IPS-15b (cell line): ENCODE data around the gene PITPNC1.
"Not testable (repeated sequence)": the region's sequence is repeated elsewhere in the genome, so short reads cannot be mapped to it uniquely, and the experiment has no call there.

ENCODE experiments used
- H3K27me3 ChIP-seq: one replicate; pipeline ENCODE4 v1.6.1; 2013; ENCODE audit warnings: low read length; ENCODE audit not compliant: control insufficient read depth, insufficient read depth
- H3K36me3 ChIP-seq: one replicate; pipeline ENCODE4 v1.6.1; 2013; ENCODE audit warnings: low read length; ENCODE audit not compliant: control insufficient read depth, insufficient read depth
- H3K4me1 ChIP-seq: one replicate; pipeline ENCODE4 v1.6.1; 2013; ENCODE audit warnings: mild to moderate bottlenecking, low read length; ENCODE audit not compliant: control insufficient read depth, insufficient read depth
- H3K4me3 ChIP-seq: one replicate; pipeline ENCODE4 v1.5.1; 2013; ENCODE audit warnings: low read depth, low read length
- H3K9ac ChIP-seq: one replicate; pipeline ENCODE4 v1.6.1; 2013; ENCODE audit warnings: low read depth, mild to moderate bottlenecking, low read length
- H3K9me3 ChIP-seq: one replicate; pipeline ENCODE4 v1.6.1; 2013; ENCODE audit warnings: mild to moderate bottlenecking, low read length; ENCODE audit not compliant: control insufficient read depth, insufficient read depth

The PITPNC1 gene

GRCh38 chr17:67408455-67408830 lies 31.4 kb downstream of the PITPNC1 start:
- H3K36me3 ChIP-seq, H3K4me3 ChIP-seq, H3K27me3 ChIP-seq, H3K4me1 ChIP-seq, H3K9me3 ChIP-seq, H3K9ac ChIP-seq: not testable (repeated sequence)

GRCh38 chr17:67411397-67411796 lies 34.3 kb downstream of the PITPNC1 start:
- H3K27me3 ChIP-seq: no peaks in the 10 kb centered on the region
- no peaks in the 10 kb centered on the region for H3K4me1 ChIP-seq
- H3K9me3 ChIP-seq: no peaks in the 10 kb centered on the region
- no peaks in the 10 kb centered on the region for H3K36me3 ChIP-seq
- H3K4me3 ChIP-seq: no peak overlapping the region
- no peak overlapping the region for H3K9ac ChIP-seq

DNA sequence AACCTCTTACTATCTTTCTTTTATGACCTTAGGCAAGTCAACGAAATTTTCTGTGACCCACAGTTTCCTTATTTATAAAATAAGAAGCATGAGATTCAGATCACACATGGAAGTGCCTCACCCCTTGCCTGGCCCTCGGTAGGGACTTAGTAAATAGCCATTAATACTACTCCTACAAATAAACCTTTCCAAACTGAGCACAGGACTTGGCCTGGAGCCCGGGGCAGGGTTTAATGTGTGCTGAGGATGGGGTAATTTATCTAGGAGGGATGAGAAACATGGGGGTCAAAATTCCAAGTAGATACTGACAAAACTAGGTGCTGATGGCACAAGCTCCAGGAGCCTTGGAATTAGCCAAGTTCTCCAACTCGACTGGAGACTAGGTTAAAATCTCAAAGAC lies 35.0 kb downstream of the PITPNC1 start:
- Histone ChIP-seq H3K9ac (no peak overlapping the region), H3K4me3 (no peak overlapping the region), H3K27me3 (no peaks in the 10 kb centered on the region), H3K36me3 (no peaks in the 10 kb centered on the region), H3K9me3 (no peaks in the 10 kb centered on the region), H3K4me1 (no peaks in the 10 kb centered on the region)

GRCh38 chr17:67412941-67413340 lies 35.9 kb downstream of the PITPNC1 start:
- no peaks in the 10 kb centered on the region for H3K27me3 ChIP-seq
- no peaks in the 10 kb centered on the region for H3K36me3 ChIP-seq
- no peak overlapping the region for H3K9ac ChIP-seq
- H3K9me3 ChIP-seq: no peaks in the 10 kb centered on the region
- H3K4me1 ChIP-seq: no peaks in the 10 kb centered on the region
- H3K4me3 ChIP-seq: no peak overlapping the region

DNA sequence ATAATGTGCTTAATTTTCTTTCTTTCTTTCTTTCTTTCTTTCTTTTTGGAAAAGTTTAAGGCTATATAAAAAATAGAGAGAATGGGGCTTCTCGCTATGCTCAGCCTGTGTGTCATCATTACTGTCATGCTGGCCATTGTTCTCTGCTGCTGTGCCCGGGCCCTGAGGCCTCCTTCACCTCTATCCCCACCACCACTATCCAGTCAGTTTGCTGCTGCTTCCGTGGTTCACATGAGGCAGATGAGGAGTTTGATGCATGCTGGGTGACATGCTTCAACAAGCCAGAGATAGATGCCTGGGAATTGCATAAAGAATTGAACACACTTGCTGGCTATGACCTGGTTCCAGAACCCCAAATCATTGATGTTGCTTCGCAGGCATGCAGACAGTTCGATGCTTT lies 36.3 kb downstream of the PITPNC1 start:
- Histone ChIP-seq H3K4me1 (no peaks in the 10 kb centered on the region), H3K36me3 (no peaks in the 10 kb centered on the region), H3K9me3 (no peaks in the 10 kb centered on the region), H3K9ac (no peak overlapping the region), H3K27me3 (no peaks in the 10 kb centered on the region), H3K4me3 (no peak overlapping the region)

- Histone ChIP-seq H3K4me1 (no peaks in the 10 kb centered on the region), H3K36me3 (no peaks in the 10 kb centered on the region), H3K9ac (no peak overlapping the region), H3K27me3 (no peaks in the 10 kb centered on the region), H3K4me3 (no peak overlapping the region), H3K9me3 (no peaks in the 10 kb centered on the region)
Measured at GRCh38 chr17:67414130-67414529, 37.0 kb downstream of the PITPNC1 start.

DNA sequence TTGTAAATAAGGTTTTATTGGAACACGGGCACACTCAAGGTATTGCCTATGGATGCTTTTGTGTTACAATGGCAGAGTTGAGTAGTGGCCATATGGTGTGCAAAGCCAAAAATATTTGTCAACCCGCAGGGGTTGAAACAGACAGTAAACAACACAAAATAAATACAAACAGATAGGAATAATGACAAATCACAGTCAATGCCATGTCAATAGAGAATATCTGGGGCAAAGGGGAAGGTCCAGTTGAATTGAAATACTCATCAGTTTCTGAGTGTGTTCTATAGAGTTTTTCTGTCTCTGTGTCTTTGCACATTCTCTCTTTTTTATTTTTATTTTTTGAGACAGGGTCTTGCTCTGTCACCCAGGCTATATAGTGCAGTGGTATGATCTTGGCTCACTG lies 37.5 kb downstream of the PITPNC1 start:
- Histone ChIP-seq H3K36me3 (no peaks in the 10 kb centered on the region), H3K27me3 (no peaks in the 10 kb centered on the region), H3K4me1 (no peaks in the 10 kb centered on the region), H3K9ac (no peak overlapping the region), H3K9me3 (no peaks in the 10 kb centered on the region), H3K4me3 (no peak overlapping the region)

DNA sequence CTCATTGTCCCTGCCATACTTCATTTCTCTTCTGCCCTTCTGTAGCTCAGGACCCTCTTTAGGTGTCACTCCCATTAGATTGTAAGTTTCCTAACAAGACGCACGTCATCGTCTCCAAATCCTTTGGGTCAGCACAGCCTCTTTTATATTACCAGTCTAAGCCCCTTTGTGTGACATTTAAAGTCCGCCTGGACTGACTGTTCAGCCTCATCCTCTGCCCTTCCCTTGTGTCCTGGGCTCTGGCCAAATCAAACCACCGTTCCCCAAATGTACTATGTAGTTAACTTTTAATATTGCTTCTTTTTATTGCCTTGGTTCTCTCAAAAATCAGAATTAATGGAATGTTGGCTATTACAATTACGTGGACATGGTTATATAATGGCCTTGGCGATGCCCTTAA lies 38.2 kb downstream of the PITPNC1 start:
- no peaks in the 10 kb centered on the region for H3K9me3 ChIP-seq
- no peak overlapping the region for H3K4me3 ChIP-seq
- H3K27me3 ChIP-seq: no peaks in the 10 kb centered on the region
- H3K4me1 ChIP-seq: no peaks in the 10 kb centered on the region
- no peaks in the 10 kb centered on the region for H3K36me3 ChIP-seq
- no peak overlapping the region for H3K9ac ChIP-seq

DNA sequence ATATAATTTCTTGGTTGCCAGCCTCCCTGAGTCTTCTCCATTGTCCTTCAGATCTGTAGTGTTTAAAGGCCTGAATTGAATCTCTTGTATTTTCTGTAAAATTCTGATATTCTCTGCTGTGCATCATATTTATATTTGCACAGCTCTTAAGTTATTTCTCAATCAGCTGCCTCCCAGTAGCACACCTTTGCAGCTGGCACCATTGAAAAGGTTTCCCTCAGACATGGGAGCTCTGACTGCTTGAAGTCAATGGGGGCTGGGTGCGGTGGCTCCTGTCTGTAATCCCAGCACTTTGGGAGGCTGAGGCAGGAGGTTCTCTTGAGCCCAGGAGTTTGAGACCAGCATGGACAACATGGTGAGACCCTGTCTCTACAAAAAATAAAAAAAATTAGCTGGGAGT lies 40.4 kb downstream of the PITPNC1 start:
- Histone ChIP-seq H3K36me3 (no peaks in the 10 kb centered on the region), H3K9me3 (no peaks in the 10 kb centered on the region), H3K4me1 (no peaks in the 10 kb centered on the region), H3K9ac (no peak overlapping the region), H3K4me3 (no peak overlapping the region), H3K27me3 (no peaks in the 10 kb centered on the region)

DNA sequence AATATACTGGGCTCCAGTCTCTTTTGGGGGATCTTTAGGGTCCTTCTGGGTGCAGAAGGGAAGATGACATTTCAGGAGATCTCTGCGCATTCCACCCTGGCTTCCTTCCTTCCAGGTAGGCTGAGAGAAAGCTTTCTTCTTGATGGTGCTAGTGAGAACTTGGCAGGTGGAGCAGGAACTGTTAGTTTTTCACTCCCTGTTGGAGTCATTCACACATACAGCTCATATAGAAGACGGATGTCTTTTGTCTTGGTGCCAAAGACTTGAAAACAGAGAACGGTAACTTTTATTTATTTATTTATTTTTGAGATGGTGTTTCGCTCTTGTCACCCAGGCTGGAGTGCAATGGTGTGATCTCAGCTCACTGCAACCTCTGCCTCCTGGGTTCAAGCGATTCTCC lies 43.9 kb downstream of the PITPNC1 start:
- no peak overlapping the region for H3K4me3 ChIP-seq

DNA sequence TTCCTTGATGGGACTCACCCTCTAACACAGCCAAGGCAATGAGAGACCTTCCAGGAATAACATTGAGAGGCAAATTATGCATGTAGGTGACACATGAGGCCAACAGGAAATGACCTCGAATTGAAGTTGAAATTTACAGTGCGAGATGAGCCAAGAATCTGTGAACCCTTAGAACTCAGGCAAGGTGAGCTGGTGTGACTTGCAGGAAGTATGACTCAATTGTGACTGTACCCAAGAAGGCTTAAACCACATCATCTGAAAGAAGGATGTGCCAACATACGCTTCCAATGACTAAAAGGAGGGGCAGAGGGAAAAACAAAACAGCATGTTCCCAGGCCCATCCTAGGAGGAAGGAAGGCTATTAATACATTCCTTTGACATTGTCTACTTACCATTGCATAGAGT lies 44.8 kb downstream of the PITPNC1 start:
- peaks cover 3% of the 10 kb centered on the region for H3K4me1 ChIP-seq
- no peak overlapping the region for H3K4me3 ChIP-seq
- H3K9me3 ChIP-seq: no peaks in the 10 kb centered on the region
- no peak overlapping the region for H3K9ac ChIP-seq
- no peaks in the 10 kb centered on the region for H3K27me3 ChIP-seq
- peaks cover 3% of the 10 kb centered on the region for H3K36me3 ChIP-seq

More for the DNA sequence above, 43.9 kb downstream of the PITPNC1 start:
- Histone ChIP-seq H3K9ac (no peak overlapping the region), H3K27me3 (no peaks in the 10 kb centered on the region), H3K9me3 (no peaks in the 10 kb centered on the region), H3K36me3 (peaks cover 3% of the 10 kb centered on the region), H3K4me1 (peaks cover 3% of the 10 kb centered on the region)

DNA sequence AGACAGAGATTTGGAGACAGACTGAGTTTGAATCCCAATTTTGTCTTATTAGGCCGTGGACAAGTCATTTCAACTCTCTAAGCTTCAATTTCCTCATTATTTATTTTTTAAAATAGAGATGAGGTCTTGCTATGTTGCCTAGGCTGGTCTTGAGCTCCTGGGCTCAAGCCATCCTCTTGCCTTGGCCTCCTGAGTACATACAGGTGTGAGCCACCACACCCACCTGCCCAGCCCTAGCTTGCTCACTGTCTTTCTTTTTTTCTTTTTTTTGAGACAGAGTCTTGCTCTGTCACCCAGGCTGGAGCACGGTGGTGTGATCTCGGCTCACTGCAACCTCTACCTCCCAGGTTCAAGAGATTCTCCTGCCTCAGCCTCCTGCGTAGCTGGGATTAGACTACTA lies 45.2 kb downstream of the PITPNC1 start:
- not testable (repeated sequence) for H3K27me3 ChIP-seq, H3K4me1 ChIP-seq, H3K9ac ChIP-seq, H3K9me3 ChIP-seq, H3K4me3 ChIP-seq, H3K36me3 ChIP-seq

GRCh38 chr17:67422897-67423296 lies 45.8 kb downstream of the PITPNC1 start:
- Histone ChIP-seq H3K4me3 (no peak overlapping the region), H3K36me3 (peaks cover 3% of the 10 kb centered on the region), H3K9ac (no peak overlapping the region), H3K4me1 (peaks cover 3% of the 10 kb centered on the region), H3K27me3 (no peaks in the 10 kb centered on the region), H3K9me3 (no peaks in the 10 kb centered on the region)
